Activated naive CD4-positive, alpha-beta T cell treated with anti-CD3 and anti-CD28 coated beads for 36 hours (primary cell): ENCODE measurements around the gene KRT73. TPM values are rescaled to one million over a fixed set of nuclear protein-coding genes. Genes with fewer than 3 reads are reported as not detected.

ENCODE experiments used
- CTCF ChIA-PET: fragments of 350-600 bp; sonication (Branson Sonifier 250); formaldehyde crosslinking; loops from one replicate; lab custom pipeline; 2021; ENCODE audit warnings: antibody characterized with exemption; lab: Charles Lee
- DNase-seq: peaks from one replicate; pipeline ENCODE4 v3.0.0-alpha.2; 2020
- H3K27ac Mint-ChIP-seq: one replicate; pipeline ENCODE4 v1.8.0; 2021; ENCODE audit warnings: mild to moderate bottlenecking, mixed read lengths
- H3K27me3 Mint-ChIP-seq: one replicate; pipeline ENCODE4 v1.8.0; 2021; ENCODE audit warnings: low read depth, mixed read lengths
- H3K36me3 Mint-ChIP-seq: one replicate; pipeline ENCODE4 v1.8.0; 2021; ENCODE audit warnings: low read depth, mixed read lengths
- H3K4me1 Mint-ChIP-seq: one replicate; pipeline ENCODE4 v1.8.0; 2021; ENCODE audit warnings: low read depth, mixed read lengths
- H3K4me3 Mint-ChIP-seq: one replicate; pipeline ENCODE4 v1.8.0; 2021; ENCODE audit warnings: mild to moderate bottlenecking, moderate library complexity, mixed read lengths
- H3K9me3 Mint-ChIP-seq: one replicate; pipeline ENCODE4 v1.8.0; 2021; ENCODE audit warnings: mixed read lengths
- intact Hi-C: fragments of 100-400 bp; cut with micrococcal nuclease; formaldehyde crosslinking; loops from one replicate; pipeline ENCODE4 v1.15.1; 2023
- total RNA-seq, 2 experiments: library from RNA; stranded (reverse); gene quantifications; one replicate each; pipeline ENCODE4 v1.2.3, GENCODE V29; 2021

Gene KRT73
- total RNA-seq, 2 experiments from 2014 or later, result 1.4 to 2.1 TPM

GRCh38 chr12:52630599-52631200 lies 12.3 kb upstream of the KRT73 start:
- no peak for DNase-seq
- intact Hi-C loops, result no loop called here
- H3K27me3 Mint-ChIP-seq, result no peaks in the 10 kb centered on the region
- H3K9me3 Mint-ChIP-seq, result no peaks in the 10 kb centered on the region
- CTCF ChIA-PET, result interaction anchor here (0.6 to 1.2 kb wide), 3 partner anchors 20 to 249 kb away, joined by 3 to 4 read pairs (median 3); no protein-coding TSS in a partner anchor
- H3K27ac Mint-ChIP-seq, result peak overlapping the region; percentile 86
- H3K4me1 Mint-ChIP-seq, result peaks cover 78% of the 10 kb centered on the region
- H3K4me3 Mint-ChIP-seq, result peak overlapping the region; percentile 69
- H3K36me3 Mint-ChIP-seq, result no peaks in the 10 kb centered on the region

GRCh38 chr12:52630008-52630500 lies 11.7 kb upstream of the KRT73 start:
- intact Hi-C loops, result no loop called here
- Mint-ChIP-seq H3K27ac (peak overlapping the region; percentile 86), H3K27me3 (no peaks in the 10 kb centered on the region), H3K4me1 (peaks cover 84% of the 10 kb centered on the region), H3K4me3 (peak overlapping the region; percentile 69), H3K36me3 (no peaks in the 10 kb centered on the region), H3K9me3 (no peaks in the 10 kb centered on the region)
- CTCF ChIA-PET, result interaction anchor here (0.9 kb wide), 1 partner anchor 250 kb away, joined by 4 read pairs; no protein-coding TSS in a partner anchor
- DNase-seq, result peak; percentile 3

- Mint-ChIP-seq H3K27ac (peak overlapping the region; percentile 86), H3K27me3 (no peaks in the 10 kb centered on the region), H3K9me3 (no peaks in the 10 kb centered on the region), H3K4me3 (peak overlapping the region; percentile 69), H3K36me3 (no peaks in the 10 kb centered on the region), H3K4me1 (peaks cover 83% of the 10 kb centered on the region)
- intact Hi-C loops, result no loop called here
- CTCF ChIA-PET, result interaction anchor here (0.9 to 1.0 kb wide), 2 partner anchors 19 to 250 kb away, joined by 3 to 4 read pairs; no protein-coding TSS in a partner anchor
- DNase-seq, result peak; percentile 5
Observed at GRCh38 chr12:52629281-52630007, 11.1 kb upstream of the KRT73 start.

- H3K27ac Mint-ChIP-seq, result no peak overlapping the region
- H3K27me3 Mint-ChIP-seq, result no peaks in the 10 kb centered on the region
- CTCF ChIA-PET, result interaction anchor here (1.0 kb wide), 1 partner anchor 18 kb away, joined by 3 read pairs; no protein-coding TSS in a partner anchor
- H3K9me3 Mint-ChIP-seq, result no peaks in the 10 kb centered on the region
- DNase-seq, result no peak
- H3K36me3 Mint-ChIP-seq, result no peaks in the 10 kb centered on the region
- intact Hi-C loops, result no loop called here
- peak overlapping the region; percentile 5 for H3K4me3 Mint-ChIP-seq
- peaks cover 76% of the 10 kb centered on the region for H3K4me1 Mint-ChIP-seq
Observed at GRCh38 chr12:52628841-52629240, 10.5 kb upstream of the KRT73 start.

GRCh38 chr12:52628111-52628507 lies 9.8 kb upstream of the KRT73 start:
- H3K4me3 Mint-ChIP-seq, result peak overlapping the region; percentile 5
- DNase-seq, result no peak
- intact Hi-C loops, result no loop called here
- no peaks in the 10 kb centered on the region for H3K36me3 Mint-ChIP-seq
- CTCF ChIA-PET, result no interaction called here
- H3K4me1 Mint-ChIP-seq, result peaks cover 71% of the 10 kb centered on the region
- peaks cover 1% of the 10 kb centered on the region for H3K9me3 Mint-ChIP-seq
- H3K27ac Mint-ChIP-seq, result no peak overlapping the region
- no peaks in the 10 kb centered on the region for H3K27me3 Mint-ChIP-seq

- Mint-ChIP-seq H3K27me3 (no peaks in the 10 kb centered on the region), H3K4me1 (peaks cover 69% of the 10 kb centered on the region), H3K4me3 (no peak overlapping the region), H3K36me3 (no peaks in the 10 kb centered on the region), H3K9me3 (peaks cover 1% of the 10 kb centered on the region), H3K27ac (no peak overlapping the region)
- CTCF ChIA-PET, result interaction anchor here (1.4 kb wide), 1 partner anchor 10 kb away, joined by 3 read pairs; no protein-coding TSS in a partner anchor
- intact Hi-C loops, result no loop called here
- DNase-seq, result peak; percentile 3
Observed at GRCh38 chr12:52627395-52628110, 9.2 kb upstream of the KRT73 start.

- H3K36me3 Mint-ChIP-seq, result no peaks in the 10 kb centered on the region
- CTCF ChIA-PET, result no interaction called here
- DNase-seq, result peak; percentile 3
- peaks cover 54% of the 10 kb centered on the region for H3K4me1 Mint-ChIP-seq
- intact Hi-C loops, result no loop called here
- H3K4me3 Mint-ChIP-seq, result no peak overlapping the region
- no peaks in the 10 kb centered on the region for H3K27me3 Mint-ChIP-seq
- peaks cover 1% of the 10 kb centered on the region for H3K9me3 Mint-ChIP-seq
- no peak overlapping the region for H3K27ac Mint-ChIP-seq
Observed at GRCh38 chr12:52622349-52622748, 4.0 kb upstream of the KRT73 start.

- DNase-seq, result no peak
- H3K36me3 Mint-ChIP-seq, result no peaks in the 10 kb centered on the region
- intact Hi-C loops, result no loop called here
- no peak overlapping the region for H3K27ac Mint-ChIP-seq
- peaks cover 65% of the 10 kb centered on the region for H3K4me1 Mint-ChIP-seq
- peaks cover 1% of the 10 kb centered on the region for H3K9me3 Mint-ChIP-seq
- H3K4me3 Mint-ChIP-seq, result no peak overlapping the region
- no peaks in the 10 kb centered on the region for H3K27me3 Mint-ChIP-seq
- CTCF ChIA-PET, result interaction anchor here (0.6 to 1.3 kb wide), 3 partner anchors 9 to 597 kb away, joined by 3 to 5 read pairs (median 3); no protein-coding TSS in a partner anchor
Observed at GRCh38 chr12:52618866-52619265, 507 bp upstream of the KRT73 start.

- Mint-ChIP-seq H3K9me3 (no peaks in the 10 kb centered on the region), H3K4me3 (no peak overlapping the region), H3K4me1 (peaks cover 74% of the 10 kb centered on the region), H3K27me3 (no peaks in the 10 kb centered on the region), H3K36me3 (no peaks in the 10 kb centered on the region), H3K27ac (no peak overlapping the region)
- intact Hi-C loops, result no loop called here
- DNase-seq, result no peak
- CTCF ChIA-PET, result interaction anchor here (1.0 to 1.4 kb wide), 3 partner anchors 9 to 15 kb away, joined by 3 to 4 read pairs (median 4); no protein-coding TSS in a partner anchor
Observed at GRCh38 chr12:52617403-52617785, 965 bp downstream of the KRT73 start.

- CTCF ChIA-PET, result interaction anchor here (0.6 to 1.4 kb wide), 4 partner anchors 10 to 16 kb away, joined by 3 to 4 read pairs (median 4); no protein-coding TSS in a partner anchor
- intact Hi-C loops, result no loop called here
- Mint-ChIP-seq H3K9me3 (no peaks in the 10 kb centered on the region), H3K36me3 (no peaks in the 10 kb centered on the region), H3K4me1 (peaks cover 77% of the 10 kb centered on the region), H3K4me3 (no peak overlapping the region), H3K27me3 (no peaks in the 10 kb centered on the region), H3K27ac (no peak overlapping the region)
- DNase-seq, result no peak
Observed at GRCh38 chr12:52616680-52617402, 1.5 kb downstream of the KRT73 start.

GRCh38 chr12:52615912-52616311 lies 2.4 kb downstream of the KRT73 start:
- CTCF ChIA-PET, result interaction anchor here (1.0 kb wide), 1 partner anchor 365 kb away, joined by 3 read pairs; no protein-coding TSS in a partner anchor
- Mint-ChIP-seq H3K27ac (peak overlapping the region; percentile 85), H3K9me3 (no peaks in the 10 kb centered on the region), H3K4me3 (no peak overlapping the region), H3K4me1 (peaks cover 78% of the 10 kb centered on the region), H3K36me3 (no peaks in the 10 kb centered on the region), H3K27me3 (no peaks in the 10 kb centered on the region)
- intact Hi-C loops, result no loop called here
- DNase-seq, result no peak
